Activated CD4-positive, alpha-beta T cell treated with anti-CD3 and anti-CD28 coated beads, Interleukin-2, amount 10 ng/mL, durations not matched to agents 7 days and 5 days (primary cell): ENCODE measurements around the gene MED12L. TPM values are rescaled to one million over a fixed set of nuclear protein-coding genes. Genes with fewer than 3 reads are reported as not detected.

Experiments used
- CTCF ChIA-PET: fragments of 350-600 bp; sonication (Branson Sonifier 250); formaldehyde crosslinking; loops from one replicate; lab custom pipeline; 2021; ENCODE audit warnings: antibody characterized with exemption; lab: Charles Lee
- POLR2A ChIA-PET: fragments of 350-600 bp; sonication (Branson Sonifier 250); formaldehyde crosslinking; loops from one replicate; lab custom pipeline; 2021; ENCODE audit warnings: antibody characterized with exemption; lab: Charles Lee
- DNase-seq: peaks from one replicate; pipeline ENCODE4 v3.0.0-alpha.2; 2020
- H3K27ac Mint-ChIP-seq: one replicate; pipeline ENCODE4 v1.8.0; 2021; ENCODE audit warnings: mild to moderate bottlenecking, moderate library complexity, mixed read lengths
- H3K27me3 Mint-ChIP-seq: one replicate; pipeline ENCODE4 v1.8.0; 2021; ENCODE audit warnings: mixed read lengths
- H3K36me3 Mint-ChIP-seq: one replicate; pipeline ENCODE4 v1.8.0; 2021; ENCODE audit warnings: low read depth, mixed read lengths
- H3K4me1 Mint-ChIP-seq: one replicate; pipeline ENCODE4 v1.8.0; 2021; ENCODE audit warnings: mixed read lengths
- H3K4me3 Mint-ChIP-seq: one replicate; pipeline ENCODE4 v1.8.0; 2021; ENCODE audit warnings: mild to moderate bottlenecking, moderate library complexity, mixed read lengths
- H3K9me3 Mint-ChIP-seq: one replicate; pipeline ENCODE4 v1.8.0; 2021; ENCODE audit warnings: mixed read lengths
- total RNA-seq, 2 experiments: library from RNA; stranded (reverse); gene quantifications; one replicate each; pipeline ENCODE4 v1.2.3, GENCODE V29; 2021

The MED12L gene
- total RNA-seq, 2 experiments from 2014 or later: 0.35 to 0.92 TPM

GRCh38 chr3:151303751-151304150, 218.3 kb downstream of the MED12L start:
- no peaks in the 10 kb centered on the region for H3K9me3 Mint-ChIP-seq
- no peak overlapping the region for H3K4me3 Mint-ChIP-seq
- H3K27ac Mint-ChIP-seq: no peak overlapping the region
- peaks cover 33% of the 10 kb centered on the region for H3K4me1 Mint-ChIP-seq
- peaks cover 3% of the 10 kb centered on the region for H3K27me3 Mint-ChIP-seq
- DNase-seq: no peak
- POLR2A ChIA-PET: no interaction called here
- peaks cover 1% of the 10 kb centered on the region for H3K36me3 Mint-ChIP-seq
- CTCF ChIA-PET: interaction anchor here (1.0 to 1.8 kb wide), 2 partner anchors 11 to 136 kb away, joined by 3 to 8 read pairs; no protein-coding TSS in a partner anchor

GRCh38 chr3:151305060-151305774, 219.8 kb downstream of the MED12L start:
- Mint-ChIP-seq H3K4me1 (peaks cover 33% of the 10 kb centered on the region), H3K4me3 (no peak overlapping the region), H3K9me3 (no peaks in the 10 kb centered on the region), H3K27ac (peak overlapping the region; percentile 4), H3K36me3 (peaks cover 1% of the 10 kb centered on the region), H3K27me3 (no peaks in the 10 kb centered on the region)
- CTCF ChIA-PET: interaction anchor here (0.5 to 2.3 kb wide), 10 partner anchors 8 to 137 kb away, joined by 3 to 8 read pairs (median 5); partner anchors contain the start of genes GPR87 and P2RY14
- POLR2A ChIA-PET: interaction anchor here (0.7 kb wide), 1 partner anchor 168 kb away, joined by 3 read pairs; no protein-coding TSS in a partner anchor
- DNase-seq: no peak

- Mint-ChIP-seq H3K4me3 (no peak overlapping the region), H3K4me1 (peaks cover 33% of the 10 kb centered on the region), H3K27ac (no peak overlapping the region), H3K9me3 (no peaks in the 10 kb centered on the region), H3K27me3 (no peaks in the 10 kb centered on the region), H3K36me3 (peaks cover 1% of the 10 kb centered on the region)
- ChIA-PET CTCF (interaction anchor here (0.5 to 2.3 kb wide), 8 partner anchors 8 to 31 kb away, joined by 3 to 7 read pairs (median 4); partner anchors contain the start of genes GPR87 and P2RY14), POLR2A (interaction anchor here (0.7 kb wide), 1 partner anchor 168 kb away, joined by 3 read pairs; no protein-coding TSS in a partner anchor)
- DNase-seq: no peak
Measured at GRCh38 chr3:151305775-151306151, 220.3 kb downstream of the MED12L start.

GRCh38 chr3:151306168-151306810, 220.8 kb downstream of the MED12L start:
- DNase-seq: no peak
- H3K4me3 Mint-ChIP-seq: no peak overlapping the region
- CTCF ChIA-PET: interaction anchor here (0.5 to 2.3 kb wide), 5 partner anchors 9 to 38 kb away, joined by 3 to 7 read pairs (median 4); no protein-coding TSS in a partner anchor
- POLR2A ChIA-PET: no interaction called here
- no peaks in the 10 kb centered on the region for H3K9me3 Mint-ChIP-seq
- H3K27ac Mint-ChIP-seq: no peak overlapping the region
- peaks cover 1% of the 10 kb centered on the region for H3K36me3 Mint-ChIP-seq
- H3K27me3 Mint-ChIP-seq: no peaks in the 10 kb centered on the region
- peaks cover 33% of the 10 kb centered on the region for H3K4me1 Mint-ChIP-seq

- Mint-ChIP-seq H3K4me3 (no peak overlapping the region), H3K4me1 (peaks cover 29% of the 10 kb centered on the region), H3K36me3 (peaks cover 1% of the 10 kb centered on the region), H3K27me3 (no peaks in the 10 kb centered on the region), H3K9me3 (no peaks in the 10 kb centered on the region), H3K27ac (no peak overlapping the region)
- ChIA-PET POLR2A (no interaction called here), CTCF (interaction anchor here (0.6 to 1.9 kb wide), 6 partner anchors 14 to 1092 kb away, joined by 3 to 5 read pairs (median 4); no protein-coding TSS in a partner anchor)
- DNase-seq: no peak
Measured at GRCh38 chr3:151307131-151307530, 221.7 kb downstream of the MED12L start.

GRCh38 chr3:151307583-151308488, 222.4 kb downstream of the MED12L start:
- ChIA-PET CTCF (interaction anchor here (0.9 to 1.9 kb wide), 4 partner anchors 15 to 112 kb away, joined by 3 to 5 read pairs (median 4); no protein-coding TSS in a partner anchor), POLR2A (no interaction called here)
- Mint-ChIP-seq H3K27me3 (no peaks in the 10 kb centered on the region), H3K9me3 (no peaks in the 10 kb centered on the region), H3K27ac (no peak overlapping the region), H3K4me1 (peaks cover 27% of the 10 kb centered on the region), H3K4me3 (no peak overlapping the region), H3K36me3 (peaks cover 1% of the 10 kb centered on the region)
- DNase-seq: no peak

GRCh38 chr3:151309566-151309965, 224.1 kb downstream of the MED12L start:
- POLR2A ChIA-PET: no interaction called here
- Mint-ChIP-seq H3K27ac (no peak overlapping the region), H3K27me3 (no peaks in the 10 kb centered on the region), H3K4me1 (peaks cover 25% of the 10 kb centered on the region), H3K4me3 (no peak overlapping the region), H3K36me3 (no peaks in the 10 kb centered on the region), H3K9me3 (no peaks in the 10 kb centered on the region)
- CTCF ChIA-PET: interaction anchor here (1.5 kb wide), 1 partner anchor 18 kb away, joined by 3 read pairs; no protein-coding TSS in a partner anchor
- no peak for DNase-seq

GRCh38 chr3:151312972-151313371, 227.5 kb downstream of the MED12L start:
- DNase-seq: no peak
- ChIA-PET POLR2A (no interaction called here), CTCF (interaction anchor here (1.0 to 1.3 kb wide), 2 partner anchors 8 to 13 kb away, joined by 4 to 5 read pairs; no protein-coding TSS in a partner anchor)
- H3K9me3 Mint-ChIP-seq: no peaks in the 10 kb centered on the region
- no peak overlapping the region for H3K4me3 Mint-ChIP-seq
- H3K27ac Mint-ChIP-seq: no peak overlapping the region
- H3K27me3 Mint-ChIP-seq: no peaks in the 10 kb centered on the region
- no peaks in the 10 kb centered on the region for H3K36me3 Mint-ChIP-seq
- H3K4me1 Mint-ChIP-seq: peaks cover 11% of the 10 kb centered on the region

GRCh38 chr3:151314137-151314536, 228.7 kb downstream of the MED12L start:
- H3K27ac Mint-ChIP-seq: no peak overlapping the region
- no peak for DNase-seq
- peaks cover 11% of the 10 kb centered on the region for H3K4me1 Mint-ChIP-seq
- H3K36me3 Mint-ChIP-seq: no peaks in the 10 kb centered on the region
- CTCF ChIA-PET: interaction anchor here (1.0 kb wide), 1 partner anchor 10 kb away, joined by 5 read pairs; no protein-coding TSS in a partner anchor
- no peaks in the 10 kb centered on the region for H3K27me3 Mint-ChIP-seq
- no peak overlapping the region for H3K4me3 Mint-ChIP-seq
- H3K9me3 Mint-ChIP-seq: no peaks in the 10 kb centered on the region
- POLR2A ChIA-PET: no interaction called here

- Mint-ChIP-seq H3K4me1 (peaks cover 12% of the 10 kb centered on the region), H3K27me3 (no peaks in the 10 kb centered on the region), H3K9me3 (no peaks in the 10 kb centered on the region), H3K4me3 (no peak overlapping the region), H3K27ac (no peak overlapping the region), H3K36me3 (no peaks in the 10 kb centered on the region)
- POLR2A ChIA-PET: no interaction called here
- DNase-seq: no peak
- CTCF ChIA-PET: interaction anchor here (2.5 kb wide), 1 partner anchor 9 kb away, joined by 7 read pairs; no protein-coding TSS in a partner anchor
Measured at GRCh38 chr3:151314593-151314992, 229.1 kb downstream of the MED12L start.

GRCh38 chr3:151315136-151315535, 229.7 kb downstream of the MED12L start:
- Mint-ChIP-seq H3K27me3 (no peaks in the 10 kb centered on the region), H3K27ac (no peak overlapping the region), H3K4me3 (no peak overlapping the region), H3K36me3 (no peaks in the 10 kb centered on the region), H3K4me1 (peaks cover 16% of the 10 kb centered on the region), H3K9me3 (no peaks in the 10 kb centered on the region)
- ChIA-PET CTCF (interaction anchor here (2.5 kb wide), 1 partner anchor 10 kb away, joined by 7 read pairs; no protein-coding TSS in a partner anchor), POLR2A (no interaction called here)
- no peak for DNase-seq

GRCh38 chr3:151315846-151316245, 230.4 kb downstream of the MED12L start:
- no peak overlapping the region for H3K4me3 Mint-ChIP-seq
- POLR2A ChIA-PET: no interaction called here
- CTCF ChIA-PET: interaction anchor here (2.5 kb wide), 1 partner anchor 11 kb away, joined by 7 read pairs; no protein-coding TSS in a partner anchor
- H3K9me3 Mint-ChIP-seq: no peaks in the 10 kb centered on the region
- no peak for DNase-seq
- peaks cover 17% of the 10 kb centered on the region for H3K4me1 Mint-ChIP-seq
- H3K27me3 Mint-ChIP-seq: no peaks in the 10 kb centered on the region
- H3K27ac Mint-ChIP-seq: no peak overlapping the region
- H3K36me3 Mint-ChIP-seq: no peaks in the 10 kb centered on the region
